Gastroesophageal sphincter (tissue), 4 donors: ENCODE measurements around the gene SEC24D. TPM values are rescaled to one million over a fixed set of nuclear protein-coding genes. Genes with fewer than 3 reads are reported as not detected.
"Not testable (repeated sequence)": the region's sequence is repeated elsewhere in the genome, so short reads cannot be mapped to it uniquely, and the experiment has no call there.

Source experiments
- ATAC-seq: fragments of 150-250 bp; one replicate; pipeline ENCODE4 v1.9.1; 2016; ENCODE audit warnings: mild to moderate bottlenecking, moderate library complexity
- H3K27ac ChIP-seq, 4 donors: fragments of 200-600 bp; sonication (generic) in 3 of 4; 1 replicate in 3 of 4; 2 replicates in 1 of 4; pipeline ENCODE4 v1.5.1; 2016 to 2019
- H3K27me3 ChIP-seq: fragments of 200-600 bp; sonication (generic); one replicate; pipeline ENCODE4 v1.5.1; 2019
- H3K36me3 ChIP-seq, 2 donors: fragments of 200-600 bp; sonication (generic); one replicate each; pipeline ENCODE4 v1.5.1; 2019; ENCODE audit warnings: control low read depth in 1 of 2
- H3K4me1 ChIP-seq, 3 donors: fragments of 200-600 bp; sonication (generic); 1 replicate in 2 of 3; 2 replicates in 1 of 3; pipeline ENCODE4 v1.5.1; 2016 to 2019; ENCODE audit warnings: control low read depth in 2 of 3
- H3K4me3 ChIP-seq, 2 donors: fragments of 200-600 bp; sonication (generic); one replicate each; pipeline ENCODE4 v1.5.1; 2019; ENCODE audit warnings: mild to moderate bottlenecking in 1 of 2, moderate library complexity in 1 of 2
- H3K9me3 ChIP-seq, 3 donors: fragments of 200-600 bp; sonication (generic); one replicate each; pipeline ENCODE4 v1.5.1; 2017 to 2019; ENCODE audit warnings: control low read depth in 2 of 3
- CTCF ChIP-seq, 4 experiments: fragments of 200-600 bp in 2 of 4; fragments of 450-650 bp in 2 of 4; sonication (generic) in 1 of 4; IDR thresholded peaks; one replicate each; pipeline ENCODE4 v1.5.1; 2017 to 2019; ENCODE audit warnings: antibody characterized with exemption in 4 of 4, mild to moderate bottlenecking in 2 of 4, moderate library complexity in 2 of 4
- EP300 ChIP-seq: sonication (generic); formaldehyde crosslinking; IDR thresholded peaks from one replicate; pipeline ENCODE4 v1.6.1; 2017; ENCODE audit warnings: antibody characterized with exemption, mild to moderate bottlenecking
- POLR2A ChIP-seq, 2 donors: fragments of 450-650 bp; IDR thresholded peaks; one replicate each; pipeline ENCODE4 v1.6.1; 2017; ENCODE audit warnings: antibody characterized with exemption in 2 of 2, mild to moderate bottlenecking in 2 of 2, moderate library complexity in 1 of 2
- POLR2AphosphoS5 ChIP-seq: sonication (generic); formaldehyde crosslinking; IDR thresholded peaks from one replicate; pipeline ENCODE4 v1.6.1; 2017; ENCODE audit warnings: antibody characterized with exemption
- WGBS, 2 donors: methylation state at CpG; one replicate each; pipeline ENCODE4 v1.1.5; 2018; ENCODE audit warnings: low coverage in 1 of 2; 5-methylcytosine and 5-hydroxymethylcytosine counted together
- total RNA-seq, 4 donors: library from RNA; depleted of rRNA; stranded (reverse); fragments of >200 nt; gene quantifications; one replicate each; pipeline ENCODE4 v1.1.0, GENCODE V29; 2016

Gene SEC24D
- total RNA-seq, 4 donors from 2014 or later: 29.3 to 40.9 (median 33.2) TPM

GRCh38 chr4:118790544-118790943 lies 45.4 kb downstream of the SEC24D start:
- no peak for ATAC-seq
- 17 to 18% methylated on average over 5 of the region's 5 CpGs for WGBS, 2 donors
- Histone ChIP-seq H3K4me1 (peaks cover 19 to 67% (median 26%) of the 10 kb centered on the region in 3 donors), H3K27ac (peak overlapping the region; percentile 52 to 69 (median 60)), H3K36me3 (peaks cover 0 to 8% of the 10 kb centered on the region in 2 donors), H3K4me3 (no peak overlapping the region), H3K27me3 (no peaks in the 10 kb centered on the region), H3K9me3 (no peaks in the 10 kb centered on the region)
- TF ChIP-seq CTCF (IDR thresholded peaks at IDR 0.05) (no peak), POLR2A (IDR thresholded peaks at IDR 0.05) (no peak), POLR2AphosphoS5 (no peak), EP300 (no peak)

- ATAC-seq: no peak
- Histone ChIP-seq H3K36me3 (no peaks in the 10 kb centered on the region), H3K27me3 (no peaks in the 10 kb centered on the region), H3K9me3 (no peaks in the 10 kb centered on the region), H3K4me1 (peaks cover 21 to 70% (median 26%) of the 10 kb centered on the region in 3 donors), H3K4me3 (no peak overlapping the region), H3K27ac (peak overlapping the region; percentile 52 to 69 (median 67))
- TF ChIP-seq CTCF (IDR thresholded peaks at IDR 0.05) (no peak), POLR2A (IDR thresholded peaks at IDR 0.05) (no peak), EP300 (no peak), POLR2AphosphoS5 (no peak)
Observed at GRCh38 chr4:118788911-118789310, 47.0 kb downstream of the SEC24D start.

- no peaks in the 10 kb centered on the region for H3K9me3 ChIP-seq
- peaks cover 21 to 62% (median 26%) of the 10 kb centered on the region in 3 donors for H3K4me1 ChIP-seq
- ATAC-seq: no peak
- peak overlapping the region; percentile 52 to 69 (median 67) for H3K27ac ChIP-seq
- TF ChIP-seq POLR2A (IDR thresholded peaks at IDR 0.05) (no peak), POLR2AphosphoS5 (no peak), CTCF (IDR thresholded peaks at IDR 0.05) (no peak), EP300 (no peak)
- H3K36me3 ChIP-seq: peaks cover 0 to 4% of the 10 kb centered on the region in 2 donors
- WGBS, 2 donors: 93 to 100% methylated on average over 1 of the region's 1 CpG
- H3K4me3 ChIP-seq: no peak overlapping the region
- H3K27me3 ChIP-seq: no peaks in the 10 kb centered on the region
Observed at GRCh38 chr4:118787844-118788380, 48.0 kb downstream of the SEC24D start.

- no peak overlapping the region for H3K27ac ChIP-seq
- TF ChIP-seq EP300 (no peak), CTCF (IDR thresholded peaks at IDR 0.05) (no peak), POLR2A (IDR thresholded peaks at IDR 0.05) (no peak), POLR2AphosphoS5 (no peak)
- peaks cover 13 to 43% (median 16%) of the 10 kb centered on the region in 3 donors for H3K4me1 ChIP-seq
- WGBS, 2 donors: 67 to 93% methylated on average over 1 of the region's 1 CpG
- peaks cover 0 to 13% of the 10 kb centered on the region in 2 donors for H3K36me3 ChIP-seq
- no peaks in the 10 kb centered on the region for H3K27me3 ChIP-seq
- ATAC-seq: no peak
- no peaks in the 10 kb centered on the region for H3K9me3 ChIP-seq
- H3K4me3 ChIP-seq: no peak overlapping the region
Observed at GRCh38 chr4:118784776-118785175, 51.1 kb downstream of the SEC24D start.

- ATAC-seq: no peak
Observed at GRCh38 chr4:118783887-118784286, 52.0 kb downstream of the SEC24D start.

GRCh38 chr4:118782886-118783285 lies 53.0 kb downstream of the SEC24D start:
- H3K27ac ChIP-seq: peak overlapping the region in 1 of 4 donors; percentile 31
- peaks cover 2 to 32% (median 11%) of the 10 kb centered on the region in 3 donors for H3K4me1 ChIP-seq
- not testable (repeated sequence) for H3K4me3 ChIP-seq, H3K27me3 ChIP-seq, H3K9me3 ChIP-seq, ATAC-seq
- WGBS, 2 donors: 100% methylated on average over 10 of the region's 13 CpGs; no CpG with 5 or more reads in 1 of the 2 donors
- peaks cover 0 to 13% of the 10 kb centered on the region in 2 donors for H3K36me3 ChIP-seq

More at GRCh38 chr4:118783887-118784286, 52.0 kb downstream of the SEC24D start:
- 68% methylated on average over 5 of the region's 5 CpGs; no CpG with 5 or more reads in 1 of the 2 donors for WGBS, 2 donors
- Histone ChIP-seq H3K9me3 (no peaks in the 10 kb centered on the region), H3K4me3 (no peak overlapping the region), H3K27me3 (no peaks in the 10 kb centered on the region), H3K36me3 (peaks cover 0 to 13% of the 10 kb centered on the region in 2 donors), H3K4me1 (peaks cover 6 to 34% (median 13%) of the 10 kb centered on the region in 3 donors), H3K27ac (no peak overlapping the region)
- TF ChIP-seq POLR2A (IDR thresholded peaks at IDR 0.05) (no peak), POLR2AphosphoS5 (no peak), EP300 (no peak), CTCF (IDR thresholded peaks at IDR 0.05) (no peak)

GRCh38 chr4:118777649-118778048 lies 58.3 kb downstream of the SEC24D start:
- H3K27ac ChIP-seq, ATAC-seq, H3K9me3 ChIP-seq, H3K36me3 ChIP-seq, H3K27me3 ChIP-seq, H3K4me3 ChIP-seq: not testable (repeated sequence)
- H3K4me1 ChIP-seq: peaks cover 0 to 40% (median 10%) of the 10 kb centered on the region in 3 donors
- 100% methylated on average over 2 of the region's 2 CpGs for WGBS, 2 donors
